Skeletal muscle tissue (tissue), 5 donors: ENCODE measurements around the gene POTEB2. TPM values are rescaled to one million over a fixed set of nuclear protein-coding genes. Genes with fewer than 3 reads are reported as not detected.
"Not testable (repeated sequence)": the region's sequence is repeated elsewhere in the genome, so short reads cannot be mapped to it uniquely, and the experiment has no call there.

ENCODE experiments used
- H3K27ac ChIP-seq: one replicate; pipeline ENCODE4 v1.7.0; 2013; ENCODE audit warnings: mild to moderate bottlenecking, low read depth, low read length, inconsistent platforms
- H3K27me3 ChIP-seq, 3 donors: one replicate each; pipeline ENCODE4 v1.7.0; 2013; ENCODE audit warnings: low read length in 3 of 3; ENCODE audit not compliant: control insufficient read depth in 3 of 3, insufficient read depth in 3 of 3
- H3K36me3 ChIP-seq, 3 donors: one replicate each; pipeline ENCODE4 v1.7.0; 2013; ENCODE audit warnings: low read length in 3 of 3; ENCODE audit not compliant: control insufficient read depth in 3 of 3, insufficient read depth in 3 of 3
- H3K4me1 ChIP-seq, 3 donors: one replicate each; pipeline ENCODE4 v1.7.0; 2013; ENCODE audit warnings: low read length in 3 of 3, mild to moderate bottlenecking in 3 of 3; ENCODE audit not compliant: control insufficient read depth in 3 of 3, insufficient read depth in 3 of 3
- H3K4me3 ChIP-seq, 3 donors: one replicate each; pipeline ENCODE4 v1.7.0; 2013; ENCODE audit warnings: low read length in 3 of 3
- H3K9ac ChIP-seq, 3 donors: one replicate each; pipeline ENCODE4 v1.7.0; 2013; ENCODE audit warnings: low read length in 3 of 3, mild to moderate bottlenecking in 3 of 3, moderate library complexity in 2 of 3, low read depth in 1 of 3
- H3K9me3 ChIP-seq, 3 donors: one replicate each; pipeline ENCODE4 v1.7.0; 2013; ENCODE audit warnings: low read length in 3 of 3; ENCODE audit not compliant: control insufficient read depth in 3 of 3
- small RNA-seq: library from RNA; depleted of rRNA; stranded (forward); fragments of <200 nt; gene quantifications from one replicate; pipeline ENCODE3, GENCODE V24; 2014
- total RNA-seq: library from RNA; depleted of rRNA; stranded (reverse); fragments of >200 nt; gene quantifications from one replicate; pipeline ENCODE4 v1.2.3, GENCODE V29; 2014
- donor health status: Osteomylitis.

The POTEB2 gene
- total RNA-seq = not detected

GRCh38 chr15:20866214-20866613 is at the start of gene POTEB2:
Gene POTEB2 (minus strand): TSS chr15:20866314. CDS start chr15:20866281, 33 bp downstream.
- not testable (repeated sequence) for H3K27me3 ChIP-seq, H3K4me1 ChIP-seq, H3K9me3 ChIP-seq, H3K4me3 ChIP-seq, H3K36me3 ChIP-seq, H3K9ac ChIP-seq, H3K27ac ChIP-seq

GRCh38 chr15:20879916-20880315 is 13.8 kb upstream of the POTEB2 start:
- H3K27me3 ChIP-seq, H3K27ac ChIP-seq, H3K9ac ChIP-seq, H3K9me3 ChIP-seq, H3K4me3 ChIP-seq, H3K36me3 ChIP-seq, H3K4me1 ChIP-seq: not testable (repeated sequence)

GRCh38 chr15:20878464-20878863 is 12.3 kb upstream of the POTEB2 start:
- H3K4me1 ChIP-seq, H3K4me3 ChIP-seq, H3K27ac ChIP-seq, H3K9me3 ChIP-seq, H3K36me3 ChIP-seq, H3K9ac ChIP-seq, H3K27me3 ChIP-seq: not testable (repeated sequence)

- H3K27ac ChIP-seq = not testable (repeated sequence)
Observed at GRCh38 chr15:20877819-20878218, 11.7 kb upstream of the POTEB2 start.

More at GRCh38 chr15:20877819-20878218, 11.7 kb upstream of the POTEB2 start:
- not testable (repeated sequence) for H3K27me3 ChIP-seq, H3K9ac ChIP-seq, H3K4me3 ChIP-seq, H3K4me1 ChIP-seq, H3K36me3 ChIP-seq, H3K9me3 ChIP-seq

Small RNAs within 50 kb of the gene (small RNA-seq; reads per million reads assigned to genes)
- not detected for gene AC012414.2
- gene MIR3118-2 = not detected
- gene RNU6-749P = not detected
- not detected for gene ZNF519P2
